ENCODE results near the gene TMEM45B.
"Not testable (repeated sequence)": the region's sequence is repeated elsewhere in the genome, so short reads cannot be mapped to it uniquely, and the experiment has no call there.

Gene TMEM45B

DNA sequence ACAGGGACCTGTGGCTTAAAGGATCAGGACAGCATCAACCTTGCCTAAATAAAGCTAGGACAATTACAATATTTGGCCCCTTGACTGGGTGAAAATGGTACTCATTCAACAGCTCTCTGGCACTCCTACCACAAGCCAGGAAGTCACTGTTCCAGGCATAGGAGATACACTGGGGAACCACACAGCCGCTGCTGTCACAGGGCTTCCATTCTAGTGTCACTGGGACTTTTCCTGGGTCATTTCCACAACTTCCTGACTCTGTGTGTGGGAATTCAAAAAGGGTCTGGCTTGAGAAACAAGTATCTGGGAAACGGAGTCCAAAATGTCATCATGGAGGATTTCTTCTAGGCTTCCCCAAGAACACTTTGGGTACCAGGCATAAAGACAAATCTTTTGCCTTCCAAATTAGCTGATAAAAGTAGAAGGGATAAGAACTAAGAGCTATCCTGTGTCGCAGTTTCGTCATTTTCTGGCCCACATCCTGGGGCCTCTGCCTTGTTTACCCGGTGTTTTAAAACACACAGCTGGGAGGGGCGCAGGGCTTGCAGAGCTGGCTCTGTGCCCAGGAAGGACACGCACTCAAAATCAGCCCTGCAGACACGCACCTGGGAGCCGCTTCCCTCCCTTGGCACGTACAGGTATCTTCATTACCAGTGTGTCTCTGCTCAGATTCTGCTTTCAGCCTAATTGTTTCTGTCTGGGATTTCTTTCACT is 38.0 kb downstream of the TMEM45B start:
- peak; percentile 62 for DNase-seq

GRCh38 chr11:129854232-129854805 is 38.7 kb downstream of the TMEM45B start:
- no peak for DNase-seq

- DNase-seq: no peak
Measured at GRCh38 chr11:129855086-129855485, 39.4 kb downstream of the TMEM45B start.

- no peak for DNase-seq
Measured at GRCh38 chr11:129856036-129856435, 40.4 kb downstream of the TMEM45B start.

DNA sequence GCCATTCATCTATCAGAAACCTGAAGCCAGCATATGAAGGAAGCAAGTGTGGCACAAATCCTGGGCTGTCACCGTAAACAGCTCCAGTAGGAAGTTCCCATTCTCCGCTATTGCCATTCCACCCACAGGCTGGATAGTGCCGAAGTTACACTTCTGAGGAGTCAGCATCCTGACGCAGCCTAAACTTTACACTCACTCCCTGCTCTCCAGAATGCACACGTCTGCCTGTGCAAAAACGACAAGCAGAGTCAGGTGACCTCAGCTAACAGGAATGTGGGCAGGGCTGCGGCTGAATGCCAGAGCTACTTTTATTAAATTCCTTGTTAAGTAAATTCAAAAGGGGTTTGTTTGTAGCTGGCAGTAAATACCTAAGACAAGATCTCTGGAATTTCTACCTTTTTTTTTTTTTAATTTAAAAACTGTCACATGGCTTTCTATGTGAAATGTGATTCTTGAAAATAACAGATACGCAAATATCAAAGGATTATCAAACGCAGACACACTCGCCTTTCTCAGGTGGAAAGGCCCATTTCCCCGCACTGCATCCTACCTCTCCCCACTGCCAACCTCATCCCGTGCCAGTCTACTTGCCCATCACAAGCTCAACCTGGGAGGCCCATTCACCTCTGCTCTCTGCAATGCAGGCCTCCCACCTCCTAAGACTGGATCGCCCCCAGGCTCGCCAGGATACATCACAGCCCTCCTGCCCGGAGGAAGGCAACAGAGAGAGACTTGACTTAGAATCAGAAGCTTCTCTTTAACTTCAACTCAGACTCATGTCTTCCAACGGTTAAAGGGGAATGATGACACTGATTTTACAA is 46.3 kb downstream of the TMEM45B start:
- no peak for DNase-seq

DNA sequence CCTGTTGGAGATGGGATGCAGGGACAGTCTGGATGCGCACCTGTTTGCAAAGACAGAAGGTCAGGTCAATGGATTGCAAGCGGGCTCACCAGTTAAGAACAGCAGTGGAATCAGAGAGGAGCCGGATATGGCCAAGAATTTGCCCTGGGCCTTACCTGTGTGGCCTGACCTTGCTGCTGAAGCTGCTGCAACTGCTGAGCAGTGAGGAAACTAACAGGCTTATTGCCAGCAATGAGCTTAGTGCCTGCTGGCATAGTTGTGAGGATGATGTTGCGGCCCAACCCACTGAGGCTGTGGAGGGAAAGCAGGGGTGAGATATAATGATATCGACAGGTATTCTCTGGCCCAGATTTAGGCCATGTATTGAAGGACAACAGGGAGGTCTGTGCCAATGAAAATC is 49.2 kb downstream of the TMEM45B start:
- no peak for DNase-seq

- DNase-seq: no peak
Measured at GRCh38 chr11:129865701-129866100, 50.1 kb downstream of the TMEM45B start.

- no peak for DNase-seq
Measured at GRCh38 chr11:129866311-129866710, 50.7 kb downstream of the TMEM45B start.

DNA sequence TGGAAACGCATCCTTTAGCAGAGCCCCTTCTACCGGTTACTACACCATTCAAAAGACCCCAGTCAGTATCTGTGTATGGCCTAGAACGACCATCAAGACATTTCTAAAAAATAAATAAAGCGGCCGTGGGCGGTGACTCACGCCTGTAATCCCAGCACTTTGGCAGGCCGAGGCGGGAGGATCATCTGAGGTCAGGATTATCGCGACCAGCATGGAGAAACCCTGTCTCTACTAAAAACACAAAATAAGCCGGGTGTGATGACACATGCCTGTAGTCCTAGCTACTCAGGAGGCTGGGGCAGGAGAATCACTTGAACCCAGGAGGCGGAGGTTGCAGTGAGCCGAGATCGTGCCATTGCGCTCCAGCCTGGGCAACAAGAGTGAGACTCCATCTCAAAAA is 53.0 kb downstream of the TMEM45B start:
- not testable (repeated sequence) for DNase-seq

DNA sequence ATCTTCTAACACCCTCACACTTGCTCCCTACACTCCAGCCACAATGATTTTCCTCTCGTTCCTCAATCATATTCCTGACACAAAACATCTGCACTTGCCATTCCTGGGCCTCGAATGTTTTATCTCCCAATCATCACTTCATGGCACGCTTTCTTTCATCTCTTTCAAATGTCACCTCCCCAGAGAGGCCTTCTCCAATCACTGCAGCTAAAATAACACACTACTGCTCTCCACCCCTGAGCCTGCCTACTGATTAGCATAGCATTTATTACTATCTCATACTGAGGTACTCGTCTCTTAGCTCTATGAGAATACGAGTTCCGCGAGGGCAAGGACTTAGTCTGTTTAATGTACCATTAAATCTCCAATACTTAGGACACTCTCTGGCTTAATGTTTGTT is 56.3 kb downstream of the TMEM45B start:
- DNase-seq: no peak

- no peak for DNase-seq
Measured at GRCh38 chr11:129880311-129880710, 64.7 kb downstream of the TMEM45B start.

DNA sequence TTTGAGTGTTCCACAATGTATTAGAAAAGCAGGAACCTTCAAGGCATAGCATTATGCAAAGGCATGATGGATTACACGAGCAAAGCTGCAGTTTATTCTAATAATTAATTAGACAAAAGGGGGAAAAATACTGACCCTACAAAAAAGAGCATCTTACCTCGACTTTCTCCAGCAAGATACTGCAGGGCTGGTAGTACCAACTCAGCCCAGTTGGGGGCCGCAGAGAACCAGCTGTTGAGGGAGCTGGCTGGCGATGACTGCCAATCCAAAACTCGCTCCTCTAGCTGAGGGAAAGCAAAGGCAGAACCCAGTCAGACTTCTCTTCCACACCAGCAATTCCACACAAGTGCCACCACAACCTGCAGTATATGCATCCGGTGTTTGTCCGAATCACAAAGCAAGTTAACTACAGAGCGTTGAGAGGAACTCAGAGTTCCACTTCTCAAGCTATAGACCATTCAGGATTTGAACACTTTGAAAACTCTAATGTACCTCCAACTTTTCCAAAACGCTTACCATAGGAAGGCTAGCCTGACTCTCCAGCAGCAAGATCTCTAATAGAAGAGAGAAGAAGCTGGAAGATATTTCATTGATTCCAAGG is 66.0 kb downstream of the TMEM45B start:
- DNase-seq: peak; percentile 3

GRCh38 chr11:129884581-129884980 is 68.9 kb downstream of the TMEM45B start:
- DNase-seq: no peak

DNA sequence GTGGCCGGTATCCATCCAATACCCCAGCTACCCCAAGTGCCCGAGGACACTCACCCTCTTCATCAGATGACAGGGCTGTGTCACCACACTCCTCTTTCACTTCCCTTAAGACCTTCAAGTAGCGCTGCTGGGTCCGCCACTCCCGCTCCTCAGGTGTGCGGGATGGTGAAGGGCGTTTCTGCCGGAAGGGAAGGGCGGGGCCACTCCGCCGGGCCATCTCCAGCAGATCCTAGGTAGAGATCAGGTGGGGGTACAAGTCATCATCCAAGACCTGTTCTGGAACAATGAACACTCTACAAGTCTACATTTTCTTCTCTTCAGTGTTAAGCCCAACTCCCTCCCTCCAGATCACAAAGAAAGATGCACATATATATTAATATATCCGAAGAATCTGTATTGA is 69.7 kb downstream of the TMEM45B start:
- no peak for DNase-seq

GRCh38 chr11:129888451-129888850 is 72.8 kb downstream of the TMEM45B start:
- no peak for DNase-seq

- DNase-seq: no peak
Measured at GRCh38 chr11:129894278-129895125, 78.9 kb downstream of the TMEM45B start.

GRCh38 chr11:129895126-129896041 is 79.7 kb downstream of the TMEM45B start, which contains the start of gene NFRKB:
Gene NFRKB, minus strand, starts transcription at chr11:129895578. Its CDS starts 2,729 bp downstream, at chr11:129892849.
- DNase-seq: peak; percentile 58

DNA sequence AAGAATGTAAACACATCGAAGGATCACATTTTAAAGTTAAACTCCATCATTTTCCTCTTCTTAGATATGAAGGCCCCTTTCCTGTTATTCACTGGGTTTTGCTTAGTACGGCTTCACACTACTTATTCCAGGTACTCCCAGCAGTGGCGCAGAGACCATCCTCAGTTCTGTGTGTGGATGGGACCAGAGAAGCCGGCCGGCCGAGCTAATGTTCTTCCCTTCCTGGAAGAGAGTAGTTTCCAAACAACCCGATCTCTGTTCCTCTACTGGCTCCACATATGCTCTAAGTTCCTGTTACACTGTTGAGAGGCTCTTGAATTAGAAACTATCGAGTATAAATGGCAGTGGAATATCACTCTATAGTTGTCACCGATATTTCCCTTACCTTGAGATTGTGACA is 80.4 kb downstream of the TMEM45B start:
- no peak for DNase-seq

- DNase-seq: no peak
Measured at GRCh38 chr11:129905402-129905801, 89.8 kb downstream of the TMEM45B start.

Data from NCI-H2171 (cell line).